WERI-Rb-1 (cell line): ENCODE results near the gene NEXMIF.

ENCODE experiments used
- DNase-seq: peaks from one replicate; pipeline ENCODE4 v3.0.0-alpha.2; 2020
- H3K27ac ChIP-seq: fragments of 250-450 bp; sonication (Bioruptor Pico); 2 replicates; pipeline ENCODE4 v1.5.1; 2020; ENCODE audit warnings: mild to moderate bottlenecking, moderate library complexity
- H3K27me3 ChIP-seq: fragments of 250-450 bp; sonication (Bioruptor Pico); 2 replicates; pipeline ENCODE4 v1.5.1; 2021; ENCODE audit warnings: mild to moderate bottlenecking, low read depth, moderate library complexity; ENCODE audit not compliant: insufficient read depth, severe bottlenecking
- H3K36me3 ChIP-seq: fragments of 250-450 bp; sonication (Bioruptor Pico); 2 replicates; pipeline ENCODE4 v1.5.1; 2020; ENCODE audit warnings: mild to moderate bottlenecking, moderate library complexity
- H3K4me3 ChIP-seq: 2 replicates; pipeline ENCODE4 v1.5.1; 2011; ENCODE audit warnings: low read depth, mild to moderate bottlenecking, control low read depth, low read length
- H3K9me3 ChIP-seq: fragments of 250-450 bp; sonication (Bioruptor Pico); 2 replicates; pipeline ENCODE4 v1.5.1; 2021; ENCODE audit warnings: mild to moderate bottlenecking, moderate library complexity; ENCODE audit not compliant: severe bottlenecking
- CTCF ChIP-seq: IDR thresholded peaks from 2 replicates; pipeline ENCODE4 v1.5.1; 2011; ENCODE audit warnings: low read depth, mild to moderate bottlenecking, control low read depth, inconsistent platforms, low read length

Gene NEXMIF

GRCh38 chrX:74804574-74804973 is 120.7 kb downstream of the NEXMIF start:
- Histone ChIP-seq H3K9me3 (no peaks in the 10 kb centered on the region), H3K36me3 (no peaks in the 10 kb centered on the region), H3K4me3 (no peak overlapping the region), H3K27me3 (peaks cover 39% of the 10 kb centered on the region), H3K27ac (no peak overlapping the region)
- TF ChIP-seq CTCF: no peak
- DNase-seq: no peak

GRCh38 chrX:74800062-74800461 is 125.2 kb downstream of the NEXMIF start:
- TF ChIP-seq CTCF: no peak
- no peak for DNase-seq
- Histone ChIP-seq H3K27ac (no peak overlapping the region), H3K9me3 (no peaks in the 10 kb centered on the region), H3K27me3 (peaks cover 37% of the 10 kb centered on the region), H3K36me3 (no peaks in the 10 kb centered on the region), H3K4me3 (no peak overlapping the region)

- Histone ChIP-seq H3K27ac (no peak overlapping the region), H3K36me3 (no peaks in the 10 kb centered on the region), H3K9me3 (no peaks in the 10 kb centered on the region), H3K4me3 (no peak overlapping the region), H3K27me3 (peaks cover 26% of the 10 kb centered on the region)
- DNase-seq: no peak
- TF ChIP-seq CTCF: no peak
These were observed 127.8 kb downstream of the NEXMIF start for GRCh38 chrX:74797338-74797887.

GRCh38 chrX:74788545-74789086 is 136.6 kb downstream of the NEXMIF start:
- Histone ChIP-seq H3K27ac (no peak overlapping the region), H3K9me3 (no peaks in the 10 kb centered on the region), H3K4me3 (no peak overlapping the region), H3K27me3 (no peaks in the 10 kb centered on the region), H3K36me3 (no peaks in the 10 kb centered on the region)
- DNase-seq: no peak
- no peak for TF ChIP-seq CTCF

GRCh38 chrX:74784629-74785028 is 140.6 kb downstream of the NEXMIF start:
- H3K9me3 ChIP-seq: no peaks in the 10 kb centered on the region
- no peaks in the 10 kb centered on the region for H3K36me3 ChIP-seq
- H3K27me3 ChIP-seq: peaks cover 2% of the 10 kb centered on the region
- DNase-seq: no peak
- H3K4me3 ChIP-seq: no peak overlapping the region
- H3K27ac ChIP-seq: no peak overlapping the region
- no peak for TF ChIP-seq CTCF

GRCh38 chrX:74781507-74782034 is 143.7 kb downstream of the NEXMIF start:
- no peak for TF ChIP-seq CTCF
- Histone ChIP-seq H3K27ac (no peak overlapping the region), H3K27me3 (peaks cover 2% of the 10 kb centered on the region), H3K9me3 (no peaks in the 10 kb centered on the region), H3K4me3 (no peak overlapping the region), H3K36me3 (no peaks in the 10 kb centered on the region)
- DNase-seq: no peak
